Thoracic aorta (tissue), 2 donors: ENCODE measurements around the gene MKNK1. TPM values are rescaled to one million over a fixed set of nuclear protein-coding genes. Genes with fewer than 3 reads are reported as not detected.

Source experiments
- ATAC-seq: fragments of 150-250 bp; one replicate; pipeline ENCODE4 v1.8.0; 2017; ENCODE audit warnings: low read depth; ENCODE audit not compliant: insufficient number of reproducible peaks, low FRiP score
- DNase-seq: peaks from one replicate; pipeline ENCODE4 v3.0.0-alpha.2; 2020; ENCODE audit warnings: low spot score
- H3K27ac ChIP-seq, 2 donors: fragments of 200-600 bp; sonication (generic); 1 replicate in 1 of 2; 2 replicates in 1 of 2; pipeline ENCODE4 v1.5.1; 2016; ENCODE audit warnings: mild to moderate bottlenecking in 2 of 2, moderate library complexity in 2 of 2
- H3K27me3 ChIP-seq: fragments of 200-600 bp; sonication (generic); replicated peaks from 2 replicates; pipeline ENCODE4 v1.6.0; 2016; ENCODE audit warnings: mild to moderate bottlenecking; ENCODE audit not compliant: insufficient read depth
- H3K36me3 ChIP-seq: fragments of 200-600 bp; sonication (generic); one replicate; pipeline ENCODE4 v1.5.1; 2016
- H3K4me1 ChIP-seq, 2 donors: fragments of 200-600 bp; sonication (generic); 1 replicate in 1 of 2; 2 replicates in 1 of 2; pipeline versions ENCODE4 v1.5.1 to v1.6.0; 2016; ENCODE audit warnings: low read depth in 2 of 2, mild to moderate bottlenecking in 1 of 2; ENCODE audit not compliant: control insufficient read depth in 1 of 2
- H3K4me3 ChIP-seq: fragments of 200-600 bp; sonication (generic); 2 replicates; pipeline ENCODE4 v1.5.1; 2016; ENCODE audit warnings: mild to moderate bottlenecking
- H3K9me3 ChIP-seq: fragments of 200-600 bp; sonication (generic); 2 replicates; pipeline ENCODE4 v1.5.1; 2016
- total RNA-seq, 2 donors: library from RNA; depleted of rRNA; stranded (reverse); fragments of >200 nt; gene quantifications; one replicate each; pipeline versions ENCODE4 v1.1.0 to v1.2.3, GENCODE V29; 2016
- TF ChIP-seq, protein P1 (sequence below): fragments of 200-600 bp; sonication (generic); IDR thresholded peaks from one replicate; pipeline ENCODE4 v1.5.1; 2019; ENCODE audit warnings: antibody characterized with exemption

MKNK1 gene
- total RNA-seq, 2 donors from 2014 or later = 95.9 to 118 TPM

DNA sequence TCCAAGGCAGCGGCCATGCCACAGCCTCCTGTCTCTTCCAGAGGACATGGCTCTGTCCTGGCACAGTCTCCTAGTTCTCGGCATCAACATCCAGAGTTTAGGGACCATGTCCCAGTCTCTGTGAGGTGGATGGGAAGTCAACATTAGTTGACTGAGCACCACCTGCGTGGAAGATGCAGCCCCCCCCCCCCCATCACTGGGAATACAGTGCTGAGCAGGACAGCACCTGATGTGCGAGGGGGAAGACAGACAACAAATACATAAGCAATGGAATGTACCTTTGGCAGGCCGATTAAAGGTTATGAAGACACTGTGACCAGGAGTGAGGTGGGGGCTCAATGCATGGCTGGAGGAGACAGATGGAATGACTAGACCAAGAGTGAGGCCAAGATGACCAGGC is 79.2 kb downstream of the MKNK1 start:
- TF ChIP-seq, protein P1, sequence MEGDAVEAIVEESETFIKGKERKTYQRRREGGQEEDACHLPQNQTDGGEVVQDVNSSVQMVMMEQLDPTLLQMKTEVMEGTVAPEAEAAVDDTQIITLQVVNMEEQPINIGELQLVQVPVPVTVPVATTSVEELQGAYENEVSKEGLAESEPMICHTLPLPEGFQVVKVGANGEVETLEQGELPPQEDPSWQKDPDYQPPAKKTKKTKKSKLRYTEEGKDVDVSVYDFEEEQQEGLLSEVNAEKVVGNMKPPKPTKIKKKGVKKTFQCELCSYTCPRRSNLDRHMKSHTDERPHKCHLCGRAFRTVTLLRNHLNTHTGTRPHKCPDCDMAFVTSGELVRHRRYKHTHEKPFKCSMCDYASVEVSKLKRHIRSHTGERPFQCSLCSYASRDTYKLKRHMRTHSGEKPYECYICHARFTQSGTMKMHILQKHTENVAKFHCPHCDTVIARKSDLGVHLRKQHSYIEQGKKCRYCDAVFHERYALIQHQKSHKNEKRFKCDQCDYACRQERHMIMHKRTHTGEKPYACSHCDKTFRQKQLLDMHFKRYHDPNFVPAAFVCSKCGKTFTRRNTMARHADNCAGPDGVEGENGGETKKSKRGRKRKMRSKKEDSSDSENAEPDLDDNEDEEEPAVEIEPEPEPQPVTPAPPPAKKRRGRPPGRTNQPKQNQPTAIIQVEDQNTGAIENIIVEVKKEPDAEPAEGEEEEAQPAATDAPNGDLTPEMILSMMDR = no peak
- no peak overlapping the region for H3K27ac ChIP-seq
- H3K4me1 ChIP-seq = peaks cover 4 to 13% of the 10 kb centered on the region in 2 donors
- H3K9me3 ChIP-seq = no peaks in the 10 kb centered on the region
- no peak for ATAC-seq
- no peaks in the 10 kb centered on the region for H3K27me3 ChIP-seq
- H3K4me3 ChIP-seq = no peak overlapping the region
- H3K36me3 ChIP-seq = no peaks in the 10 kb centered on the region
- DNase-seq = no peak

DNA sequence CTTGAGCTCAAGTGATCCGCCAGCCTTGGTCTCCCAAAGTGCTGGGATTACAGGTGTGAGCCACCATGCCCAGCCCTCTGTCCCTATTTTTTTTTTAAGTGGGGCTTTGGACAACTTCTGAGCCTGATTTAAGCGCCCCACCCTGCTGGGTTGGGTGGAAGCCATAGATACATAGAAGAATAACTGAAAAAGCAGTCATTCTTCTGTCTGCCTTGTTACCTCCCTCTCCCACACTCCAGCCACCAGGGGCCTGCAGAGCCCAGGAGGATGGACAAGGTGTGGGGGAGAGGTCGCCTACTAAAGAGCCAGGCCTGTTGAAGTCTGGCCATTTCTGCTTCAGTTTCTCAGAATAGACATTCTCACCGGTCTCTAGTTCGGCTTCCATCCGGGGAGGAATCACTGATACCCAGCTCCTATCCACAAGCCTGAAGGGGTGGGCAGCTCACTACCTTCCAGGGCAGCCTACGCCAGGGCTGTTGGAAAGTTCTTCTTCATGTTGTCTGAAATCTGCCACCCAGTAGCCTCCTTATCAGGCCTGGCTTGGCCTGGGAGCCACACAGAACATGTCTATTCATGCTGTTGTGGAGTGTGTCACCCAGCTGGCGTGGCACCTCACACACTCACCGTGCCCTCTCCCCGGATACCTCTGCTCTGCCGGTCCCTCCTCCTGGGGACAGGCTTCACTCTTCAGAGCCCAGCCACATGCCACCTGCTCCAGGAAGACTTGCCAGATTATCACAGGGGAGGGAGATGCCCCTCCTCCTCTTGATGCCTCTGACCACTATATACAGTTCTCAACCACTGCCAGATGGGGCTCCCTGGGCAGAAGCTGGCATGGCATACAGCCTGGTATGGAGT is 80.3 kb downstream of the MKNK1 start:
- no peaks in the 10 kb centered on the region for H3K9me3 ChIP-seq
- no peaks in the 10 kb centered on the region for H3K27me3 ChIP-seq
- ATAC-seq = no peak
- no peaks in the 10 kb centered on the region for H3K36me3 ChIP-seq
- no peak overlapping the region for H3K4me3 ChIP-seq
- no peak overlapping the region for H3K27ac ChIP-seq
- peaks cover 4 to 13% of the 10 kb centered on the region in 2 donors for H3K4me1 ChIP-seq
- no peak for DNase-seq
- TF ChIP-seq, protein P1 = no peak

DNA sequence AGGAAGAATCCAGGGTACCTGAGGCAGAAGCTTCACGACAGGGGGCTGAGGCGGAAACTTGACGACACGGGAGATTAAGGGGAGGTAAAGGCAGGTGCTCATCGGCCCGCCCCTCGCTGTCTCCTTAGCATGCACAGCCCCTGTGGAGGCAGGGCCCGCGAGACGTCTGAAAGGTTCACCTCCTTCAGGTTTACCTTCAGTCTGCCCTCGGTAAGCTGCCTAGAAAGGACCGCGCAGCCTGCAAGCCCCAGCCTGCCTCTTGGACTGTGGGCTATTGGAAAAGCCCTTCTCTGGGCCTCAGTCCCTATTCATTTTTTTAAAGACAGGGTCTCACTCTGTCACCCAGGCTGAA is 81.1 kb downstream of the MKNK1 start:
- H3K9me3 ChIP-seq = no peaks in the 10 kb centered on the region
- no peak overlapping the region for H3K4me3 ChIP-seq
- H3K36me3 ChIP-seq = no peaks in the 10 kb centered on the region
- peaks cover 4 to 13% of the 10 kb centered on the region in 2 donors for H3K4me1 ChIP-seq
- no peaks in the 10 kb centered on the region for H3K27me3 ChIP-seq
- TF ChIP-seq, protein P1 = no peak
- H3K27ac ChIP-seq = no peak overlapping the region
- DNase-seq = no peak
- no peak for ATAC-seq

DNA sequence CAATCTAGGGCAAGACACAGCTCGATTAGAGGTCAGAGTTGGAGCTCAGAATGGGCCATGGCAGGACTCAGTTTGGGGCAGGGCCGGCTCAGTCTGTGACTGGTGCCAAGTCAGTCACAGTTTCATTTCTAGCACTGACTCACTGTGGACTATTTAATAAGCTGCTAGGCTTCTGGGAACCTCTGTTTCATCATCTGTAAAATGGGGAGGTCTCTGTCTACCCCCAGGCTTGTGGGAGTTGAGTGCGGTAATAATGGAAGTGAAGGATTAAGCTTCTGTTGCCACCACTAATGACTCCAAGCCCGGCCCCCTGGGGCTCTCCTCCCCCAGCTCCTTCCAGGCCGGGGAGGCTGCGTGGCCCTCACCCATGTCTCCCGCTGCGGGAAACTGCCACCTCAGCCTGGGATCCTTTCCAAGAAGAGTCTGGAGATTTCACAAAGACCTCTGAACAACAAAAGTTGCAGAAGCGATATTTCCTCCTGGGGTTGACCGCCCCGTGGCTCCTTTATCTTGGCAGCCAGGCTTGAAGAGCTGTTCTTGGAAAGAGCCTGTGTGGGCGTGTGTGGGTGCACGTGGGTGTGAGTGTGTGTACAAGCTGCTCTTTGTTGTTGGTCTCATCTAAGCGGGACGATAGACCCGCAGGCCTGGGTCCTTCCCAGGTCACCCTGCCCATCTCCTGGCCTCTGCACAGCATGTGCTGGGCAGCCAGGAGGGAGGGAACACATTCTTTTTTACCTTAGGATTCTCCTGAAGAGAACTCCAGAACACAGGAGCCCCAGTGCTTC is 81.7 kb downstream of the MKNK1 start:
- H3K9me3 ChIP-seq = no peaks in the 10 kb centered on the region
- no peaks in the 10 kb centered on the region for H3K27me3 ChIP-seq
- H3K4me1 ChIP-seq = peaks cover 4 to 13% of the 10 kb centered on the region in 2 donors
- DNase-seq (no peak), ATAC-seq (peak; percentile 27)
- no peaks in the 10 kb centered on the region for H3K36me3 ChIP-seq
- H3K27ac ChIP-seq = peak overlapping the region in 1 of 2 donors; percentile 10
- TF ChIP-seq, protein P1 = no peak
- H3K4me3 ChIP-seq = no peak overlapping the region

DNA sequence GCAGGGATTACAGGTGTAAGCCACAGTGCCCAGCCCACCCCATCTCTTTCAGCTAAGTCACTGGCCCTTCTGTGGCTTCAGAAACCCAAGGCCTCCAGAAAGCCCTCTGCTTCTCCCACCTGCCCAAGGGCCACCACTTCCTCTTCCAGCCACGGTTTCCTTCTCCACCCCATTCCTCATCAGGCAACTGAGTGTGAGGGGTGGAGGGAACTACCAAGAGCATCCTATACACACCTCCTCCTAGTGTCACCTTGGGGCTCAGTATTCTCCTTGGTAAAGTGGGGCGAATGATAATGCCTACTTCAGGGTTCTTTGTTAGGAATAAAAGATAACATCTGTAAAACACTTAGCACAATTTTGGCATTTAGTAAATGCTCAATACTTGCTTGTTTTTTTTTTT is 82.7 kb downstream of the MKNK1 start:
- no peaks in the 10 kb centered on the region for H3K36me3 ChIP-seq
- no peaks in the 10 kb centered on the region for H3K9me3 ChIP-seq
- peak overlapping the region in 1 of 2 donors; percentile 10 for H3K27ac ChIP-seq
- peaks cover 4 to 13% of the 10 kb centered on the region in 2 donors for H3K4me1 ChIP-seq
- DNase-seq (no peak), ATAC-seq (no peak)
- H3K27me3 ChIP-seq = no peaks in the 10 kb centered on the region
- TF ChIP-seq, protein P1 = no peak
- H3K4me3 ChIP-seq = no peak overlapping the region
